ENCODE data around the gene FAM174A.

Gene FAM174A

GRCh38 chr5:100550531-100551051, 15.4 kb downstream of the FAM174A start:
- no peak for TF ChIP-seq CTCF (IDR thresholded peaks at IDR 0.05; ENCODE audit: poor library complexity, severe bottlenecking)
- no peak overlapping the region for H3K27ac ChIP-seq (ENCODE audit: poor library complexity, severe bottlenecking)
- DNase-seq (ENCODE audit: low spot score) (no peak), ATAC-seq (ENCODE audit: low read depth) (peak; percentile 76)
- H3K4me1 ChIP-seq (ENCODE audit: insufficient read depth, poor library complexity, severe bottlenecking), result no peaks in the 10 kb centered on the region
- H3K4me3 ChIP-seq (ENCODE audit: severe bottlenecking), result no peak overlapping the region
- H3K27me3 ChIP-seq (ENCODE audit: insufficient read depth, poor library complexity, severe bottlenecking), result no peaks in the 10 kb centered on the region
- no peaks in the 10 kb centered on the region for H3K36me3 ChIP-seq (ENCODE audit: low read depth)
- no peaks in the 10 kb centered on the region for H3K9me3 ChIP-seq (ENCODE audit: severe bottlenecking)

- H3K27ac ChIP-seq (ENCODE audit: poor library complexity, severe bottlenecking), result no peak overlapping the region
- no peak for TF ChIP-seq CTCF (IDR thresholded peaks at IDR 0.05; ENCODE audit: poor library complexity, severe bottlenecking)
- no peaks in the 10 kb centered on the region for H3K27me3 ChIP-seq (ENCODE audit: insufficient read depth, poor library complexity, severe bottlenecking)
- ATAC-seq (ENCODE audit: low read depth), result no peak
- H3K4me1 ChIP-seq (ENCODE audit: insufficient read depth, poor library complexity, severe bottlenecking), result no peaks in the 10 kb centered on the region
- H3K9me3 ChIP-seq (ENCODE audit: severe bottlenecking), result no peaks in the 10 kb centered on the region
- no peak for DNase-seq (ENCODE audit: low spot score)
- H3K4me3 ChIP-seq (ENCODE audit: severe bottlenecking), result no peak overlapping the region
- no peaks in the 10 kb centered on the region for H3K36me3 ChIP-seq (ENCODE audit: low read depth)
These were observed 16.0 kb downstream of the FAM174A start for GRCh38 chr5:100551183-100551582.

- TF ChIP-seq CTCF (IDR thresholded peaks at IDR 0.05; ENCODE audit: poor library complexity, severe bottlenecking), result no peak
- H3K4me1 ChIP-seq (ENCODE audit: insufficient read depth, poor library complexity, severe bottlenecking), result no peaks in the 10 kb centered on the region
- no peaks in the 10 kb centered on the region for H3K9me3 ChIP-seq (ENCODE audit: severe bottlenecking)
- no peaks in the 10 kb centered on the region for H3K36me3 ChIP-seq (ENCODE audit: low read depth)
- no peak for ATAC-seq (ENCODE audit: low read depth)
- no peak overlapping the region for H3K4me3 ChIP-seq (ENCODE audit: severe bottlenecking)
- no peaks in the 10 kb centered on the region for H3K27me3 ChIP-seq (ENCODE audit: insufficient read depth, poor library complexity, severe bottlenecking)
- no peak for DNase-seq (ENCODE audit: low spot score)
- H3K27ac ChIP-seq (ENCODE audit: poor library complexity, severe bottlenecking), result no peak overlapping the region
These were observed 18.0 kb downstream of the FAM174A start for GRCh38 chr5:100553209-100553608.

GRCh38 chr5:100560860-100561259, 25.7 kb downstream of the FAM174A start:
- Histone ChIP-seq H3K9me3 (ENCODE audit: severe bottlenecking) (no peaks in the 10 kb centered on the region), H3K27ac (ENCODE audit: poor library complexity, severe bottlenecking) (no peak overlapping the region), H3K27me3 (ENCODE audit: insufficient read depth, poor library complexity, severe bottlenecking) (no peaks in the 10 kb centered on the region), H3K4me1 (ENCODE audit: insufficient read depth, poor library complexity, severe bottlenecking) (no peaks in the 10 kb centered on the region), H3K4me3 (ENCODE audit: severe bottlenecking) (no peak overlapping the region), H3K36me3 (ENCODE audit: low read depth) (peaks cover 16% of the 10 kb centered on the region)
- no peak for TF ChIP-seq CTCF (IDR thresholded peaks at IDR 0.05; ENCODE audit: poor library complexity, severe bottlenecking)
- ATAC-seq (ENCODE audit: low read depth) (no peak; the same call in 2 of the 3 replicates), DNase-seq (ENCODE audit: low spot score) (no peak)

- Histone ChIP-seq H3K9me3 (ENCODE audit: severe bottlenecking) (no peaks in the 10 kb centered on the region), H3K4me1 (ENCODE audit: insufficient read depth, poor library complexity, severe bottlenecking) (no peaks in the 10 kb centered on the region), H3K4me3 (ENCODE audit: severe bottlenecking) (no peak overlapping the region), H3K27me3 (ENCODE audit: insufficient read depth, poor library complexity, severe bottlenecking) (no peaks in the 10 kb centered on the region), H3K36me3 (ENCODE audit: low read depth) (peaks cover 16% of the 10 kb centered on the region), H3K27ac (ENCODE audit: poor library complexity, severe bottlenecking) (no peak overlapping the region)
- TF ChIP-seq CTCF (IDR thresholded peaks at IDR 0.05; ENCODE audit: poor library complexity, severe bottlenecking), result no peak
- ATAC-seq (ENCODE audit: low read depth) (no peak), DNase-seq (ENCODE audit: low spot score) (no peak)
These were observed 27.6 kb downstream of the FAM174A start for GRCh38 chr5:100562821-100563220.
